C4-2B (cell line): Measurements from ENCODE around the gene GALNT17.

Source experiments
- CTCF ChIP-seq: fragments of 450-650 bp; conservative IDR thresholded peaks from 2 replicates; pipeline ENCODE4 v1.5.1; 2017; ENCODE audit warnings: mild to moderate bottlenecking
- ZFX ChIP-seq: fragments of 450-650 bp; IDR thresholded peaks from 2 replicates; pipeline ENCODE4 v1.6.1; 2017

GRCh38 chr7:71461572-71461971, 329.6 kb downstream of the GALNT17 start:
- no peak for TF ChIP-seq CTCF
- TF ChIP-seq ZFX = no peak
